Measurements from ENCODE around the gene CFAP69.

DNA sequence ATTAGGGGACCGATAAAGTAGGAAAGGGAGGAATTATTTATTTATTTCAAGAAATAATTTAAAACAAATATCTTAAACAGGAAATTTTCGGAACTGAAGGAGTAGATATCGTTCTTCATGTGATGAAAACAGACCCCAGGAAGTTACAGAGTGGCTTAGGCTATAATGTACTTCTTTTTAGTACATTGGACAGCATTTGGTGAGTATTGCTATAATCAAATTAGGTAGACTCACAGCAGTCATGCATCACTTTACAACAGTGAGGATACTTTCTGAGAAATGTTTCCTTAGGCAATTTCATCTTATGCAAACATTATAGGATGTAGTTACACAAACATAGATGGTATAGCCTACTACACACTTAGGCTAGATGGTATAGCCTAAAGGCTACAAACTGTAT is 43.2 kb downstream of the CFAP69 start:
- TF ChIP-seq, protein P1, sequence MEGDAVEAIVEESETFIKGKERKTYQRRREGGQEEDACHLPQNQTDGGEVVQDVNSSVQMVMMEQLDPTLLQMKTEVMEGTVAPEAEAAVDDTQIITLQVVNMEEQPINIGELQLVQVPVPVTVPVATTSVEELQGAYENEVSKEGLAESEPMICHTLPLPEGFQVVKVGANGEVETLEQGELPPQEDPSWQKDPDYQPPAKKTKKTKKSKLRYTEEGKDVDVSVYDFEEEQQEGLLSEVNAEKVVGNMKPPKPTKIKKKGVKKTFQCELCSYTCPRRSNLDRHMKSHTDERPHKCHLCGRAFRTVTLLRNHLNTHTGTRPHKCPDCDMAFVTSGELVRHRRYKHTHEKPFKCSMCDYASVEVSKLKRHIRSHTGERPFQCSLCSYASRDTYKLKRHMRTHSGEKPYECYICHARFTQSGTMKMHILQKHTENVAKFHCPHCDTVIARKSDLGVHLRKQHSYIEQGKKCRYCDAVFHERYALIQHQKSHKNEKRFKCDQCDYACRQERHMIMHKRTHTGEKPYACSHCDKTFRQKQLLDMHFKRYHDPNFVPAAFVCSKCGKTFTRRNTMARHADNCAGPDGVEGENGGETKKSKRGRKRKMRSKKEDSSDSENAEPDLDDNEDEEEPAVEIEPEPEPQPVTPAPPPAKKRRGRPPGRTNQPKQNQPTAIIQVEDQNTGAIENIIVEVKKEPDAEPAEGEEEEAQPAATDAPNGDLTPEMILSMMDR (IDR thresholded peaks at IDR 0.05) = no peak
- TF ChIP-seq POLR2A (IDR thresholded peaks at IDR 0.05) = no peak
